DMS 273 treated with DMSO at 0.1 percent for 48 hours (cell line): ENCODE results near the gene KTI12.
"Not testable (repeated sequence)": the region's sequence is repeated elsewhere in the genome, so short reads cannot be mapped to it uniquely, and the experiment has no call there.

Experiments
- DNase-seq: peaks from one replicate; lab custom pipeline; 2025; lab: John Stamatoyannopoulos, UW

KTI12 gene

DNA sequence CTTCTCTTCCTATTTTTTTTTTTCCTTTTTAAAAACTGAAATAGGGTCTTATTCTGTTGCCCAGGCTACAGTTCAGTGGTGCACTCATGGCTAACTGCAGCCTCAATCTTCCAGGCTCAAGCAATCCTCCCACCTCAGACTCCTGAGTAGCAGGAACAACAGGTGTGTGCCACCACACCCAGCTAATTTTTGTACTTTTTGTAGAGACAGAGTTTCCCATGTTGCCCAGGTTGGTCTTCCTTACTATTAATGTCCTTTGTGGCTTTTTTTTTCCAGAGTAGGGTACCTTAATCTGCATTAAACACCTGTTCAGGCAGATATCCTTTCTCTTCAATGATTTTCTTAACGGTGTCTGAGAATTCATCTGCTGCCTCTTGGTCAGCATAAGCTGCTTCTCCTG, 4.3 kb upstream of the KTI12 start:
- no peak for DNase-seq

DNA sequence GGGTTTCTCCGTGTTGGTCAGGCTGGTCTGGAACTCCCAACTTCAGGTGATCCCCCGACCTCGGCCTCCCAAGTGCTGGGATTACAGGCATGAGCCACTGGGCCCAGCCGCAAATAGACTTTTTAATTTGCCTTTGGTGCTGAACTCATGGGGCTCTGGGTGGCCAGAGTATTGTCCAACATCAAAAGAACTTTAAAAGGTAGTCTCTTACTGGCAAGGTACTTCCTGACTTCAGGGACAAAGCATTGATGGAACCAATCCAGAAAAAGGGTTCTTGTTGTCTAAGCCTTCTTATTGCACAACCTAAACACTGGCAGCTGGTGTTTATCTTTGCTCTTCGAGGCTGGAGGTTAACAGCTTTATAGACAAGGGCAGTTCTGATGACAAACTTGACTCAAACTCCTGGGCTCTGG, 3.8 kb upstream of the KTI12 start:
- peak; percentile 54 for DNase-seq

GRCh38 chr1:52034050-52034384, 407 bp upstream of the KTI12 start:
- no peak for DNase-seq

DNA sequence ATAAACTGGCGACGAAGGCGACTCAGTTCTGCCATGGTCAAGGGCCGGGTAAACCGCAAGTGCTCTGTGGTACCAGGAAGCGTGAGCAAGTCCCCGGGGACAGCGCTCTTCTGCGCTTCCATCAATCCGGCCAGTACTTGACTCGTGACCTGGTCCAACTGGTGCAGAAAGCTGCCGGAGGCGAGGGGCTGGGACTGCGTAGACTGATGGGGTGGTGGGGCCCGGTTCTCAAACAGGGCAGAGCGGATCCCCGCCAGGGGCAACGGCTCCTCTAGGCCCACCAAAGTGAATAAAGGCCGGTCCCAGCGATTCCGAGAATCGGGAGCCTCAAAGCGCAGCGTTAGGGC, 852 bp downstream of the KTI12 start:
- no peak for DNase-seq

DNA sequence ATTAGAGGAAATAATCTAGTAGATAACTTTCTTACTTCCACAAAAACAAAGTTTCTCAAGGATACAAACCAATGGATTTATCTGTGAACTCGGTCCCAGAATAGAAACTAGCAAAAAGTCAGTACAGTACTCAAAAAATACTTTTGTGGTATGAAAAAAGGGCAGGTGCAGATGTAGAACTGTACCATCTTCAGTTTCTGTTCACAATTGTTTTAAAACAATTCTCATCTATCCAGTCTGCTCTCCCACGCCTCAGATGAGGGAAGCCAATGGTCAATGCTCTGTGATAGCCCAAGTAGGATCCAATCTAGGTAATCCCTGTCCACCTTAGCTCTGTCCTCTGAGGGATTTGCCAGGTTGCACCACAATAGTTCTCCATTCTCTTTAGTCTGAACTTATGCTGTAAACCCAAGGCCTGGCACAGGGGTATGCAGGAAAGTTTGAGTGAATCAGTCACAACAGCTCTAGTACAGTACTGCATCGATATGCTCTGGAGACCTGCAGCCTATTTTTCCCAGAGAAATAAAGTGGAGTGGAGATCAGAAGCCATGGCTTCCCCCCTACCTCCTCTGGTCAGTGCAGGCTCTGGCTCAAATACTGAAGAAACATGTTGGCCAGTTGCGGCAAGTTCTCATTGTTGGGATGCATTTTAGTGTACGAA, 1.4 kb downstream of the KTI12 start:
- DNase-seq = no peak

DNA sequence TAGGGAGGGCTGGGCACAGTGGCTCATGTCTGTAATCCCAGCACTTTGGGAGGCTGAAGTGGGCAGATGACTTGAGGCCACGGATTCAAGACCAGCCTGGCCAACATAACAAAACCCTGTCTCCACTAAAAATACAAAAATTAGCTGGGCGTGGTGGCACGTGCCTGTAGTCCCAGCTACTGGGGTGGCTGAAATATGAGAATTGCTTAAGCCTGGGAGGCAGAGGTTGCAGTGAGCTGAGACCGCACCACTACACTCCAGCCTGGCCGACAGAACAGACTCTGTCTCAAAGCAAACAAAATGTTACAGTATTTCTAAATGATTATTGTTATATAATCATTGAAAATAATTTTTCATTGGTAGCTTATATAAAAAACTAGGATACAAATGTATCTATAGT, 4.8 kb downstream of the KTI12 start:
- not testable (repeated sequence) for DNase-seq

DNA sequence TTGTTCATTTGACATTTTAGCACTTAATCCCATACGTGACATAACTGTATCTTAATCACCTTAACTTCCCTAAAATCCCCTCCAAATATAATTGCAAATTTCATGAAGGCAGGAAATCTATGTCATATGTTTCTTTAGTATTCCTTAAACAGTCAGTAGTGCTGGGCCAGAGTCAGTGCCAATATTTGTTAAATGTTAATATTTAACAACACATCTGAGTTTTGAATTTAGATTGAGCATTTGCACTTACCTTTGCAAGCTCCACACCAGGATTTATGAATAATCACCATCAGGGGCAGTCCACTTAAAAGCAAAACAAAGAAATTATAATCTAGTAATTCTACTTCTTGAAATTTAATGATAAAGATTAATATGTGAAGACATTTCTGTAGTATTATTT, 5.3 kb downstream of the KTI12 start:
- no peak for DNase-seq

DNA sequence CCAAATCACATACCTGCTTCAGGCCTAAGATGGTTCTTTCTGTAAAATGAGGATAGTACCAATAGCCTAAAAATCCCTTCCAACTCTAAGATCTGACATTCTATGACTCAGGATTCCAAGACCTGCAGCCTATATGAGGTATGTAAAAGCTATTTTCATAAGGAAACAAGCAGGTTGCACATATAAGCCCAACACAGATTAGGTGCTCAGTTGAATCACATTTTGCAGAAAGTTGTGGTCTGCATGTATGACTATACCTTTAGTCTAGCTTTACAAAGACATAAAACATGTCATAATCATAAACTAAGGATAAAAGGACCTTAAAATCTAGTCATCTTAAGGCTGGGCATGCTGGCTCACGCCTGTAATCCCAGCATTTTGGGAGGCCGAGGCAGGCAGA, 7.3 kb downstream of the KTI12 start:
- no peak for DNase-seq

DNA sequence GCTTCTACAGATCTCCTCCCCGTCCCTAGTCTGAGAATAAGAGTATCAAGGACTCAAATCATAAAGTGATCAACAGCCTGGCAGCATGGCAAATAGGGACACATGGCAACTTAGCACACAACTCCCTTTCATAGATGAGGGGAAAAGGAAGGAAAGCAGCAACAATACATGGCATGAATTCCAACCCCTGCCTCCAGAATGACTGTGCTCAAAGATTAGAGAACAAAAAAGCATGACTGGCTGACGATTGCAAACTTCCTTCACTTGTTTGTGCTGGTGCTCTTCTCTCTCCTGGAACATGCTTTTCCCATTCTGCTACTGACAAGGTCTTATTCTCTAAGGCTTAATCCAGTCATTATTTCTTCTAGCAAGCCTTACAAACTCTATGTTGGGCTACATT, 11.5 kb downstream of the KTI12 start:
- DNase-seq = no peak

DNA sequence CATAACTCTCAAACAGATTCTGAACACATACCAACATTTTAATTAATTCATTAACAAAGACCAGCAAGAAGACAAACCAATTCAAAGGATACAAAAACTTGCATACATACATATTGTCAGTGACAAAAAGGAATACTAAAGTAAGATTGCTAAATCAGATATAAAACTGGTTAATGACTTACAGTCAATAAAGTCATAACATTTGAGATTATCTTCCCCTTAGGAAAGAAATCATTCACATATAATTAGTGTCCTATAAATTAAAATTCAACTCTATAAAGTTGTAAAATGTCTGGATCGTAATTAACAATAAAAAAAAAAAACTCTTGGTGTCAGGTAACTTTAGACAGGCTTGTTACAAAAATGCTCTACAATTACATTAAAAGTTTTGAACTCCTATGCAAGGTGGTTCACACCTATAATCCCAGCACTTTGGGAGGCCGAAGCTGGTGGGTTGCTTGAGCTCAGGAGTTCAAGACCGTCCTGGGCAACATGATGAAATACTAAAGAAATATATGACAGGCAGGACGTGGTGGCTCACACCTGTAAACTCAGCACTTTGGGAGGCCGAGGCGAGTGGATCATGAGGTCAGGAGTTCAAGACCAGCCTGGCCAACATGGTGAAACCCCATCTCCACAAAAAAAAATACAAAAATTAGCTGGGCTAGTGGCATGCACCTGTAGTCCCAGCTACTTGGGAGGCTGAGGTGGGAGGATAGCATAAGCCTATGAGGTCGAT, 25.4 kb downstream of the KTI12 start:
- DNase-seq = no peak

DNA sequence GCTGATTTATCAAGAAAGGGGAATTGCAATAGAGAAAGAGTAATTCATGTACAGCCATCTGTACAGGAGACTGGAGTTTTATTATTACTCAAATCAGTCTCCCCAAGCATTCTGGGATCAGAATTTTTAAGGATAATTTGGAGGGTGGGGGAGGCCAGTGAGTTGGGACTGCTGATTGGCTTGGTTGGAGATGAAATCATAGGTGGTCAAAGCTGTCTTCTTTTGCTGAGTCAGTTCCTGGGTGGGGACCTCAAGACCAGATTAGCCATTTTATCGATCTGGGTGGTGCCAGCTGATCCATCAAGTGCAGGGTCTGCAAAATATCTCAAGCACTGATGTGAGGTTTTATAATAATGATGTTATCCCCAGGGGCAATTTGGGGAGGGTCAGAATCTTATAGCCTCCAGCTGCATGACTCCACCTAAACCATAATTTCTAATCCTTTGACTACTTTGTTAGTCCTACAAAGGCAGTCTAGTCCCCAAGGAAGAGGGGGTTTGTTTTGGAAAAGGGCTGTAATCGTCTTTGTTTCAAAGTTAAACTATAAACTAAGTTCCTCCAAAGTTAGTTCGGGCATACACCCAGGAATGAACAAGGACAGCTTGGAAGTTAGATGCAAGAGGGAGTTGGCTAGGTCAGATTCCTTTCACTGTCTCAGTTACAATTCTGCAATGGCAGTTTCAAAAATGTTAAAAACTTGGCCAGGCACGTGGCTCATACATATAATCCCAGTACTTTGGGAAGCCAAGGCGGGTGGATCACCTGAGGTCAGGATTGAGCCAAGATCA, 26.2 kb downstream of the KTI12 start:
- no peak for DNase-seq

DNA sequence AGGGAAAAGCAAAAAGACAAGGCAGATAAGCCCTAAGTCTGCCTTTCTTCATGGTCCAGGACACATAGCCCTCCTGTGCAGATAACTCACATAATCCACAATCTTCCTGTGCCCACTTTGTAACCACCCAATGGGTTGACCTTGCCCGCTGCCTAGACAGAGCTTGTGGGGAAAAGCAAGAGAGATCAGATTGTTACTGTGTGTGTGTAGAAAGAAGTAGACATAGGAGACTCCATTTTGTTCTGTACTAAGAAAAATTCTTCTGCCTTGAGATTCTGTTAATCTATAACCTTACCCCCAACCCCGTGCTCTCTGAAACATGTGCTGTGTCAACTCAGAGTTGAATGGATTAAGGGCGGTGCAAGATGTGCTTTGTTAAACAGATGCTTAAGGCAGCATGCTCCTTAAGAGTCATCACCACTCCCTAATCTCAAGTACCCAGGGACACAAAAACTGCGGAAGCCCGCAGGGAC, 27.5 kb downstream of the KTI12 start:
- DNase-seq = not testable (repeated sequence)

- not testable (repeated sequence) for DNase-seq
Observed at GRCh38 chr1:52005548-52005947, 28.1 kb downstream of the KTI12 start.

DNA sequence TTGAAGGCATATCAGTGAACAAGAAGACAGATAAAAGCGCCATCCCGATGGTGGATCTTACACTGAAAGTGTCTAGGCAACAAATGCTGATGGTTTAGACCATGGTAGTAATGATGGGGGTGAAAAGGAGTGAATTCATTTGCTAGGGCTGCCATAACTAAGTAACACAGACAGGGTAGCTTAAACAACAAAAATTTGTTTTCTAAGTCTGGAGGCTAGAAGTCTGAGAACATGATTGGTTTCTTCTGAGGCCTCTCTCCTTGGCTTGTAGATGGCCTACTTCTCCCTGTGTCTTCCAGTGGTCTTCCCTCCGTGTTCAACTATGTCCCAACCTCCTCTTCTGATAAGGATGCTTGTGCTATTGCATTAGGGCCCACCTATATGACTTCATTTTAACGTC, 29.7 kb downstream of the KTI12 start:
- no peak for DNase-seq

GRCh38 chr1:52002038-52002917, 31.3 kb downstream of the KTI12 start:
- peak; percentile 27 for DNase-seq

DNA sequence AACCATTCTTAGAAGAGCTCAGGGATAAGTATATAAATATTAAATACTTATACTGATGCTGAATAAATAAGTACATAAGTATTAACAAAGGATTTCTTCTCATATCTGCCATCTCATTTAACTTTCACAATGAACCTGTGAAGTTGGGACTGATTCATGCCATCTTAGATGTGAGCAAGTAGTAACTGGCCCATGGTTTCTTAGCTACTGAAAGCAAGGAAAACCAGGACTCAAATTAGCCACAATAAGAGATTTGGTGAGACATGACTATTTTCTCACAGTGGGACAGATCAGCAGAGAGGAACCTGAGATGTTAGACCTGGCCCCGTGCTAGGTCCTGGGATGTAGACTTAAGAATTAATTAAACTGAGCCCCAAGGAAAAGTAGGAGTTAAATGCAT, 34.9 kb downstream of the KTI12 start:
- DNase-seq = no peak

GRCh38 chr1:51997974-51998382, 35.6 kb downstream of the KTI12 start:
- DNase-seq = no peak

- DNase-seq = no peak
Observed at GRCh38 chr1:51990478-51990965, 43.1 kb downstream of the KTI12 start, which contains the start of gene RAB3B. TSS of gene RAB3B (minus strand) at chr1:51990700. CDS start at chr1:51977117, 13,583 bp downstream.

- no peak for DNase-seq
Observed at GRCh38 chr1:51989582-51990477, 43.8 kb downstream of the KTI12 start.

DNA sequence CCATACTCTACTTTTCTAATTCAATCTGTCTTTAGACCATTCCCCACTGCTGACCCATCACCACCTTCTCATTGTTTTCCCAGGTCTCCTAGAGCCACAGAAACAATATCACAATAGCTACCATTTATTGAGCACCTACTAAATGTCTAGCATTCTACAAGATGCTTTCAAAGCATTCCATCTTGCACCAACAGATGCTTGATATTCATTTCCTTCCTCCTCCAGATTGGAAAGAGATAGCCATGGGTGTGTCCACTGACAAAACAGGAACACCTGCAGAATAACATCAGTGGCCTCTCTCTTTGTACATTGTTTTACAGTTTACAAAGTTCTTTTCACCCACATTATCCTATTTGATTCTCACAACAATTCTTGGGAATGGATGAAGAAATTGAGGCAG, 45.4 kb downstream of the KTI12 start:
- DNase-seq = no peak

DNA sequence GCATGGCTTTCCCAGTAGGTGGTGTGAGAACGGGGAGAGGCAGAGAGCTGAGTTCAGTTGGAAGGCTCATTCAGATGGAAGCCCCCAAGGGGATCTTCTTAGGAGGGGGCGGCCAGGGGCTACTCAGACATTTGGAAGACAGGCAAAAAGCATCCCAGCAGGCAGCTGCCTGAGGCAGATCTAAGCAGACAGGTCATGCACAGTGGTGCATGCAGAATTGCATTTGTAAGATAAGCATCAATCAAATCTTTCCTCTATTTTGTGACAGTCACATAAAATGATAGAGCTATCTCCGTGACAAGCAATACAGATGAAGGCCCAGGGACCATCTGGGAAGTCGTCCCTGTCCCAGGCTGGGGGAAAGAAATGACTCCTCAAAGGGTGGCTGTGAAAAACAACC, 46.9 kb downstream of the KTI12 start:
- DNase-seq = no peak
